Epithelial cell of proximal tubule (primary cell): ENCODE data around the gene TNIP1. TPM values are rescaled to one million over a fixed set of nuclear protein-coding genes. Genes with fewer than 3 reads are reported as not detected.

ENCODE experiments used
- DNase-seq: peaks from one replicate; pipeline ENCODE4 v3.0.0-alpha.2; 2011; ENCODE audit warnings: low read depth
- H3K4me3 ChIP-seq: 2 replicates; pipeline ENCODE4 v1.5.1; 2011; ENCODE audit warnings: low read depth, mild to moderate bottlenecking, low read length
- total RNA-seq: library from RNA; depleted of rRNA; stranded (reverse); fragments of >200 nt; gene quantifications from 2 replicates; pipeline ENCODE4 v1.2.3, GENCODE V29; 2015
- TF ChIP-seq, protein P1 (sequence below): conservative IDR thresholded peaks from 2 replicates; pipeline ENCODE4 v1.5.1; 2012; ENCODE audit warnings: low read depth, mild to moderate bottlenecking, low read length

Gene TNIP1
- total RNA-seq, 1 donor from 2014 or later = 255 TPM

DNA sequence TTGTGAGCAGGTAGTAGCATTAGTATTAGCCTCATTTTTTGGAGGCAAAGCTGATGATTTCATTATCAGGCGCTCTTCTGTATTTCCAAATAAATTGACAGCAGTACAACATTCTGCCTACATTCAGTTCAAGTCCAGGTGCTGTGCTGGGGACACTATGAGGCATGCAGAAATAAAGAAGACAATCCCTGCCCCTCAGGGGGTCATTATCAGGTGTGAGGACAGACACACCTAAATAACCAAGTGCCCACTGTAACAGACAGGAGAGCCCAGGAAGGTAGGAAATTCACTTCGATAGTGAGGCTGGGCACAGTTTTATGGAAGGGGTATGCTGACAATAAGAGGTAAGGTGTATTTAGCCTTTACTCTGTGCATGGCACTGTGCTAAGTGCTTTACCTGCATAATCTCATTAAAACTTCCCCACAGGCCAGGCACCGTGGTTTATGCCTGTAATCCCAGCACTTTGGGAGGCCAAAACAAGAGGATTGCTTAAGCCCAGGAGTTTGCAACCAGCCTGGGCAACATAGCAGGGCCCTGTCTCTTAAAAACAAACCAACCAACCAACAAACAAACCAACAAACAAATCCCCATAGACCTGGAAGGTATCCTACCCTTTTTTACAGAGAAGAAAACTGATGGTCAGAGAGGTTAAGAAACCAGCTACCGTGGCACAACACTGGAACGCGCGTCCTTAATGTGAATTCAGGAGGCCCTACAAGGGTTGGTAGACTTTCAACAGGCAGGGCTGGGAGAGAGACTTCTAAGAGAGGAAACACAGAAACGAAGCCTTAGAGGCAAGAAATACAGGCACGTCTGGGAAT, 77.9 kb downstream of the TNIP1 start:
- no peak overlapping the region for H3K4me3 ChIP-seq
- TF ChIP-seq, protein P1, sequence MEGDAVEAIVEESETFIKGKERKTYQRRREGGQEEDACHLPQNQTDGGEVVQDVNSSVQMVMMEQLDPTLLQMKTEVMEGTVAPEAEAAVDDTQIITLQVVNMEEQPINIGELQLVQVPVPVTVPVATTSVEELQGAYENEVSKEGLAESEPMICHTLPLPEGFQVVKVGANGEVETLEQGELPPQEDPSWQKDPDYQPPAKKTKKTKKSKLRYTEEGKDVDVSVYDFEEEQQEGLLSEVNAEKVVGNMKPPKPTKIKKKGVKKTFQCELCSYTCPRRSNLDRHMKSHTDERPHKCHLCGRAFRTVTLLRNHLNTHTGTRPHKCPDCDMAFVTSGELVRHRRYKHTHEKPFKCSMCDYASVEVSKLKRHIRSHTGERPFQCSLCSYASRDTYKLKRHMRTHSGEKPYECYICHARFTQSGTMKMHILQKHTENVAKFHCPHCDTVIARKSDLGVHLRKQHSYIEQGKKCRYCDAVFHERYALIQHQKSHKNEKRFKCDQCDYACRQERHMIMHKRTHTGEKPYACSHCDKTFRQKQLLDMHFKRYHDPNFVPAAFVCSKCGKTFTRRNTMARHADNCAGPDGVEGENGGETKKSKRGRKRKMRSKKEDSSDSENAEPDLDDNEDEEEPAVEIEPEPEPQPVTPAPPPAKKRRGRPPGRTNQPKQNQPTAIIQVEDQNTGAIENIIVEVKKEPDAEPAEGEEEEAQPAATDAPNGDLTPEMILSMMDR = no peak
- no peak for DNase-seq

DNA sequence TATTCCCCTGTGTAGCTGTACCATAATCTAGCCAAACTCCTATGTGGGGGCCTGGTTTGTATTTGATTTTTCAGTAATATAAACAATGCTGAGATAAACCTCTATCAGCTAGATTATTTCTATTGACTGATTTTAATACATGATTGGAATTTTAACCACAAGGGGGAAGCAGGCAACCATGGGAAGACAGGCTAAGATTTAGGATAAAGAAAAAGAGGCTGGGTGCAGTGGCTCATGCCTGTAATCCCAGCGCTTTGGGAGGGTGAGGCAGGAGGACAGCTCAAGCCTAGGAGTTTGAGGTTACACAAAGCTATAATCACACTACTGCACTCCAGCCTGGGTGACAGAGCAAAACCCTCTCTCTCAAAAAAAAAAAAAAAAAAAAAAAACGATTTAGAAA, 78.6 kb downstream of the TNIP1 start:
- no peak for DNase-seq
- H3K4me3 ChIP-seq = no peak overlapping the region
- TF ChIP-seq, protein P1 = peak; percentile 65

DNA sequence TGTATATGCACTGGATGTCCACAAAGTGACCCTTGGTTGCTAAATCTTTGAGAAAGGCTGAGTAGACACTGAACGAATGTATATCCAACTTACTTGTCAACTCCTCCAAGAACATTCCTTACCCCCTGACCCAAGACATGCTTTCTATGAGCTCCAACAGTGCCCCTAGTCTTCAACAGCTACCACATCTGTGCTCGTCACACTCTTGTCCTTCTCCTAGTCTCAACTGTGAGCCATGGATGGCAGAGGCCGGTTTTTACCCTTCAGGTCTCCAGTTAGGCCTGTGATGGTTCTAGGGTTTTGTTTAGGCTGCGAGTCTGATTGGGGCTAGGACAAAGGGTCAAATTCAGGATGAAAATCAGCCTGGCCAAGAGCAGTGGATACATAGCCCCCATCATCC, 79.4 kb downstream of the TNIP1 start:
- no peak for DNase-seq
- H3K4me3 ChIP-seq = no peak overlapping the region
- TF ChIP-seq, protein P1 = no peak

DNA sequence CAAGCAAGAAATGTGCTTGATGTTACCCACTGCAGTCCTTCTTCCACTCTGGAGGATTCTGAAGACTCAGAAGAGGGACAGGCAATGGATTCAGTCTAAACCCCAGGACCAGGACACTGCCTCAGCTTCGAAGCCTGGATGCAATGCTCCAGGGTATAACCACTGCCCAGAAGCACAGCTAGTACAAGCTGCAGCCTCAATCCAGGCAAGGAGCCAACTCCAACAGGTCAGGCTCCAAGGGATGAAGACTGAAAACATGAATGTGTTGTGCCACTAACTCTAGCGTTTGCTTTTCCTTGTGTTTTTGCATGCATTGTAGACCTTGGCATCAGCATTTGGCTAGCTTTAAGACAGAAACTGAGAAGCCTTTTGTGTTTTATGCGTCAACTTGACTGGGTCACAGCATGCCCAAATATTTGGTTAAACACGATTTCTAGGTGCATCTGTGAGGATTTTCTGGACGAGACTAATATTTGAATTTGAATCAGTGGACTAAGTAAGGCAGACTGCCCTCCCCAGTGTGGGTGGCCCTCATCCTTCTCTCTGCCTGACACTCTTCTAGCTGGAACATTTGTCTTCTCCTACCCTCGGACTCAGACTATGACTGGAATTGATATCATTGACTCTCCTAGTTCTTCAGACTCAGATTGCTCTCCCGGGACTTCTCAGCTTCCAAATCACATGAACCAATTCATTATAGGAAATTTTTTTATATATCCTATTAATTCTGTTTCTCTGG, 81.0 kb downstream of the TNIP1 start:
- DNase-seq = no peak
- H3K4me3 ChIP-seq = no peak overlapping the region
- TF ChIP-seq, protein P1 = no peak

DNA sequence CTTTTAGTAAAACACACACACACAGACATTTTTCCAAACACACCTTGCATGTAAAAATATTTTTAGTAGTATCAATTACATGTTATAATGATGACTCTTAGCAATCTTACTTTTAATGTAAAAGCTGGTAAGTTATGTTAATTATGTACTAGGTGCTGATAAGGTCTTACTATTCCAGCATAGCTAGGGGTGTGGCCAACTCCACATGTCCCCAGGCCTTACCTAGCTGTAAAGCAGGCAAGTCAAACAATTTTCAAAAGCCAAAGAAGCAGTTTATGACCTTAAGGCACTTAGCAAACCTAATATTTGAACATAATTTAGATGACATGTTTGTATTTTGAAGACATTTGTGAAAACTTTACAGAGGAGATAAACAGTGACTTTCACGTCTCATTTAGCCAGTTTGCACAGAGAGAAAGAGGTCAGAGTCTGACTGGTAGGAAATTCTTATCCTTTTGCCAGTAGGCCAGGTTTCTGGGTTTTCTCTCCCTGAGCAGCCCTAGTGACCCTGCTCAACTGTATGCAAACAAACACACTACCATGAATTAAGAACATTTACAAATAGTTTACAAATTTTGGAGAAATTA, 86.9 kb downstream of the TNIP1 start:
- H3K4me3 ChIP-seq = no peak overlapping the region
- no peak for DNase-seq
- TF ChIP-seq, protein P1 = no peak

DNA sequence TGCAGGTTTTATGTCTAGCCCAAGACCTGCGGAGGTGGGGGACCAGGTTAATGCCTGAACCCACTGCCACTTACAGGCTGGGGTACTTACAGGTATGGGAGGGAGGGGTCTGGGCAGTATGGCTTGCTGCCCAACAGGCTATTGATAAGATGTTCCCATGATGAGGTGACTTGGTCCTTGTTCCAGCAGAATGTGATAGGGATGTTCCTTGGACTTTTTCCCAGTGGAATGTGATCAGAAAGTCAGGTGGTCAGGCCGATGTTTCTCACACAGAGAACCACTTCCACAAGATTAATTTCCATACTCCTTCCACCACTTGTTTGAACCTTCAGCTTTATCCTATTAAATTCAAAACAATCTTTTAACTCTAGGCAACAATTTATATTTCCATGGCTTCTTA, 87.4 kb downstream of the TNIP1 start:
- no peak overlapping the region for H3K4me3 ChIP-seq
- TF ChIP-seq, protein P1 = no peak
- DNase-seq = no peak
